B cell (primary cell): ENCODE results near the gene MAP4K4.

ENCODE experiments used
- CTCF ChIP-seq: fragments of 200-600 bp; IDR thresholded peaks from one replicate; pipeline ENCODE4 v1.8.0; 2022; ENCODE audit warnings: antibody characterized with exemption, mild to moderate bottlenecking
- EZH2 ChIP-seq: IDR thresholded peaks from 2 replicates; pipeline ENCODE4 v1.6.1; 2012; ENCODE audit warnings: borderline replicate concordance, low read depth, mild to moderate bottlenecking, moderate library complexity, low read length; ENCODE audit not compliant: insufficient read depth, poor library complexity, severe bottlenecking

- TF ChIP-seq CTCF, result no peak
- no peak for TF ChIP-seq EZH2
These were observed 144.3 kb downstream of the MAP4K4 start for GRCh38 chr2:101841679-101842327.
